Stomach (tissue), 9 donors: Measurements from ENCODE around the gene APBA3. TPM values are rescaled to one million over a fixed set of nuclear protein-coding genes. Genes with fewer than 3 reads are reported as not detected.
"Not testable (repeated sequence)": the region's sequence is repeated elsewhere in the genome, so short reads cannot be mapped to it uniquely, and the experiment has no call there.

Source experiments
- DNase-seq, 2 donors: peaks; one replicate each; pipeline versions ENCODE4 v3.0.0 to v3.0.0-alpha.2; 2013 to 2019
- H3K27ac ChIP-seq, 5 donors: fragments of 200-600 bp in 4 of 5; sonication (generic) in 4 of 5; one replicate each; pipeline ENCODE4 v1.5.1; 2013 to 2019; ENCODE audit warnings: mild to moderate bottlenecking in 1 of 5, moderate library complexity in 1 of 5
- H3K27me3 ChIP-seq, 3 donors: fragments of 200-600 bp; sonication (generic); one replicate each; pipeline ENCODE4 v1.5.1; 2017 to 2019; ENCODE audit warnings: mixed run types in 1 of 3
- H3K36me3 ChIP-seq, 4 donors: fragments of 200-600 bp; sonication (generic); 1 replicate in 3 of 4; 2 replicates in 1 of 4; pipeline ENCODE4 v1.5.1; 2016 to 2019
- H3K4me1 ChIP-seq, 4 donors: fragments of 200-600 bp; sonication (generic); one replicate each; pipeline ENCODE4 v1.5.1; 2016 to 2019
- H3K4me3 ChIP-seq, 4 donors: fragments of 200-600 bp; sonication (generic) in 3 of 4; one replicate each; pipeline ENCODE4 v1.5.1; 2016 to 2019; ENCODE audit warnings: mild to moderate bottlenecking in 1 of 4
- H3K9me3 ChIP-seq, 4 donors: fragments of 200-600 bp; sonication (generic); one replicate each; pipeline ENCODE4 v1.5.1; 2016 to 2019
- EP300 ChIP-seq: sonication (generic); formaldehyde crosslinking; IDR thresholded peaks from one replicate; pipeline ENCODE4 v1.6.1; 2017; ENCODE audit warnings: antibody characterized with exemption
- POLR2A ChIP-seq, 4 donors: fragments of 450-650 bp; IDR thresholded peaks; one replicate each; pipeline ENCODE4 v1.6.1; 2016; ENCODE audit warnings: antibody characterized with exemption in 4 of 4, control low read depth in 2 of 4, mild to moderate bottlenecking in 1 of 4, moderate library complexity in 1 of 4
- POLR2AphosphoS5 ChIP-seq, 3 donors: sonication (generic); formaldehyde crosslinking; IDR thresholded peaks; one replicate each; pipeline ENCODE4 v1.6.1; 2016; ENCODE audit warnings: antibody characterized with exemption in 3 of 3
- WGBS, 5 donors: extraction: QIAGEN DNeasy Blood & Tissue Kit in 3 of 5; methylation state at CpG; one replicate each; pipeline versions ENCODE4 v1.1.5 to v1.1.7; 2013 to 2018; 5-methylcytosine and 5-hydroxymethylcytosine counted together
- intact Hi-C: fragments of 100-400 bp; cut with DNase I; formaldehyde crosslinking; loops from one replicate; pipeline ENCODE4 v1.15.1; 2023; ENCODE audit warnings: low total_unique reads
- polyA plus RNA-seq, 3 donors: library from polyadenylated mRNA; stranded (reverse); fragments of 200-250 nt; gene quantifications; one replicate each; pipeline ENCODE4 v1.2.3, GENCODE V29; 2013
- total RNA-seq, 5 donors: library from RNA; depleted of rRNA; stranded (reverse); fragments of >200 nt; gene quantifications; one replicate each; pipeline versions ENCODE4 v1.1.0 to v1.2.3, GENCODE V29; 2014 to 2016
- TF ChIP-seq, protein P1 (sequence below), 7 experiments: fragments of 450-650 bp in 4 of 7; fragments of 200-600 bp in 3 of 7; sonication (generic) in 3 of 7; IDR thresholded peaks; one replicate each; pipeline ENCODE4 v1.5.1; 2016 to 2019; ENCODE audit warnings: antibody characterized with exemption in 7 of 7, control low read depth in 2 of 7, mild to moderate bottlenecking in 1 of 7
- donor health status: healthy with polysubstance abuse.
- donor health status: Bipolar disorder and iron deficiency.
- donor health status: healthy.

Gene APBA3
- total and polyA plus RNA-seq, 8 donors, result 9.4 to 111 (median 16.6) TPM

DNA sequence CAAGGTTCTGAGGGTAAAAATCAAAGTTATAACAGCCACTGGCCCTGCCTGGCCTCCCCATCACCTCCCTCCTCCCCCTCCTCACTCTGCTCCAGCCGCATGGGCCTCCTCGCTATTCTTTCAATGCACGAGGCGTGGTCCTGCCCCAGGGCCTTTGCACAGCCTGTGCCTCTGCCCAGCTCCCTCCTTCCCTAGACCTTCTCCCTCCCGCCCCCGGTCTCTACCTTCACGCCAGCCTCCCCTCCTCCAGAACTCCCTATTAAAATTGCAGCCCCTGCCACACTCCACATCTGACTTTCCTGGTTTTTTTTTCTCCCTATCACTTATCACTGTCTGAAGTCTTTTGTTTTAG, 7.2 kb upstream of the APBA3 start:
- WGBS, 5 donors, result 90 to 97% (median 94%) methylated on average over 7 of the region's 7 CpGs
- Histone ChIP-seq H3K4me3 (no peak overlapping the region), H3K4me1 (peaks cover under 1 to 15% (median 5%) of the 10 kb centered on the region in 4 donors), H3K27me3 (no peaks in the 10 kb centered on the region), H3K9me3 (no peaks in the 10 kb centered on the region), H3K27ac (no peak overlapping the region), H3K36me3 (peaks cover 35 to 56% (median 51%) of the 10 kb centered on the region in 4 donors)
- intact Hi-C loops, result no loop called here
- TF ChIP-seq POLR2A (IDR thresholded peaks at IDR 0.05) (no peak), POLR2AphosphoS5 (IDR thresholded peaks at IDR 0.05) (no peak), EP300 (no peak)
- TF ChIP-seq, protein P1, sequence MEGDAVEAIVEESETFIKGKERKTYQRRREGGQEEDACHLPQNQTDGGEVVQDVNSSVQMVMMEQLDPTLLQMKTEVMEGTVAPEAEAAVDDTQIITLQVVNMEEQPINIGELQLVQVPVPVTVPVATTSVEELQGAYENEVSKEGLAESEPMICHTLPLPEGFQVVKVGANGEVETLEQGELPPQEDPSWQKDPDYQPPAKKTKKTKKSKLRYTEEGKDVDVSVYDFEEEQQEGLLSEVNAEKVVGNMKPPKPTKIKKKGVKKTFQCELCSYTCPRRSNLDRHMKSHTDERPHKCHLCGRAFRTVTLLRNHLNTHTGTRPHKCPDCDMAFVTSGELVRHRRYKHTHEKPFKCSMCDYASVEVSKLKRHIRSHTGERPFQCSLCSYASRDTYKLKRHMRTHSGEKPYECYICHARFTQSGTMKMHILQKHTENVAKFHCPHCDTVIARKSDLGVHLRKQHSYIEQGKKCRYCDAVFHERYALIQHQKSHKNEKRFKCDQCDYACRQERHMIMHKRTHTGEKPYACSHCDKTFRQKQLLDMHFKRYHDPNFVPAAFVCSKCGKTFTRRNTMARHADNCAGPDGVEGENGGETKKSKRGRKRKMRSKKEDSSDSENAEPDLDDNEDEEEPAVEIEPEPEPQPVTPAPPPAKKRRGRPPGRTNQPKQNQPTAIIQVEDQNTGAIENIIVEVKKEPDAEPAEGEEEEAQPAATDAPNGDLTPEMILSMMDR (IDR thresholded peaks at IDR 0.05), result no peak
- DNase-seq, result no peak

DNA sequence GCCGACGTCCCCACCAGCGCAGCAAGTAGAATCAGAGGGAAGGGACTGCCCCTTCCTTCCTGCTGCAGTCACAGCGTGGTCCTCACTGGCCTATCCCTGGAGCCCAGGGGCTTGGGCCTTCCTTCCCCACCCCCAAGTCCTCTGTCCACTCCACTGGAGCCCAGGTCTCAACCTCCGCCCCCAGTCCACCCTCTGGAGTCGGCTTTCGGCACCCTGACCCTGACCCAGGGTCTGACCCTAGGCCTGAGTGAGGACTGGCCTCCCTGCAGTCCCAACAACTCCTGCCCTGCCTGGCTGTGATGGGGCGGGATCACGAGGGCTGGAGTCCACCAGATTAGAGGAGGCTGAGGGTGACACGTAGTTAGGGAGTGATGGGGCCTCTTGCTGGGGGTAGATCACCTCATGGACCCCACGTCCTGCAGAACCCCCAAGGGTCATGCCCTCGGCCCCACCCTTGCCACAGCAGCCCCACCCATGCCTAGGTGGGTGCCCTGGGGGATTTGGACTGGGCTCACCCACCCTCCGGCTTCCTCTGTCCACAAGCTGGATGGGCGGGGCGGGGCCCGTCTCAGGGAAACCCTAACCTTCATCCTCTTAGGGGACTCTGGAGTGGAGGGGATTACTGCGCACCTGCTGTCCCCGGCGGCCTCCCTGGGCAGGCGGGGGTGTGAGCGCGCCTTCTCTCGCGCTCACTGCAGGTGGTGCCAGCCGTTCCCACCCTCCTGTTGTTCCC, 6.7 kb upstream of the APBA3 start:
- 82 to 89% (median 86%) methylated on average over 23 to 25 of the region's 25 CpGs for WGBS, 5 donors
- intact Hi-C loops, result no loop called here
- H3K27ac ChIP-seq, result no peak overlapping the region

DNA sequence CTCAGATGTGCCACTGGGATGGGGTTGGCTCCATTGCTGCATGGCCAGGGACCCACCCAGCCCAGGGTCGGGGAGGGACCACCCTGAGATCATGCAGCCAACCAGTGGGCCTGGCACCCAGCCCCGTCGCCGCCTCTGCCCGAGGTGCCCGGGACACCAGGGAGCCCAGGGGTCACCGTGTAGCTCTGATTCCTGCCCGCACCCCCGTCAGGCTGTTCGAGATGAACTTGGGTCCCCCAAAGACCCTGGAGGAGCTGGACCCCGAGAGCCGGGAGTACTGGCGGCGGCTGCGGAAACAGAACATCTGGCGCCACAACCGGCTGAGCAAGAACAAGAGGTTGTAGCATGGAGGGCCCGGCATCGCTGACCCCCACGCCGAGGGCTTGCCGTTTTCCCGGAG, 5.6 kb upstream of the APBA3 start:
- H3K4me3 ChIP-seq, result no peak overlapping the region
- peaks cover 8 to 27% (median 15%) of the 10 kb centered on the region in 4 donors for H3K4me1 ChIP-seq
- WGBS, 5 donors, result 87 to 96% (median 94%) methylated on average over 14 to 23 of the region's 23 CpGs
- DNase-seq, result no peak
- no peak overlapping the region for H3K27ac ChIP-seq
- TF ChIP-seq, protein P1 (IDR thresholded peaks at IDR 0.05), result no peak
- no peaks in the 10 kb centered on the region for H3K9me3 ChIP-seq
- H3K27me3 ChIP-seq, result no peaks in the 10 kb centered on the region
- intact Hi-C loops, result no loop called here
- H3K36me3 ChIP-seq, result peaks cover 35 to 56% (median 51%) of the 10 kb centered on the region in 4 donors

More for the DNA sequence above, 6.7 kb upstream of the APBA3 start:
- H3K36me3 ChIP-seq, result peaks cover 35 to 56% (median 51%) of the 10 kb centered on the region in 4 donors
- no peaks in the 10 kb centered on the region for H3K27me3 ChIP-seq
- TF ChIP-seq, protein P1 (IDR thresholded peaks at IDR 0.05), result no peak
- no peak for TF ChIP-seq EP300
- no peak for TF ChIP-seq POLR2A (IDR thresholded peaks at IDR 0.05)
- no peak for TF ChIP-seq POLR2AphosphoS5 (IDR thresholded peaks at IDR 0.05)
- H3K4me3 ChIP-seq, result no peak overlapping the region
- H3K4me1 ChIP-seq, result peaks cover 6 to 21% (median 10%) of the 10 kb centered on the region in 4 donors
- DNase-seq, result no peak
- H3K9me3 ChIP-seq, result no peaks in the 10 kb centered on the region

DNA sequence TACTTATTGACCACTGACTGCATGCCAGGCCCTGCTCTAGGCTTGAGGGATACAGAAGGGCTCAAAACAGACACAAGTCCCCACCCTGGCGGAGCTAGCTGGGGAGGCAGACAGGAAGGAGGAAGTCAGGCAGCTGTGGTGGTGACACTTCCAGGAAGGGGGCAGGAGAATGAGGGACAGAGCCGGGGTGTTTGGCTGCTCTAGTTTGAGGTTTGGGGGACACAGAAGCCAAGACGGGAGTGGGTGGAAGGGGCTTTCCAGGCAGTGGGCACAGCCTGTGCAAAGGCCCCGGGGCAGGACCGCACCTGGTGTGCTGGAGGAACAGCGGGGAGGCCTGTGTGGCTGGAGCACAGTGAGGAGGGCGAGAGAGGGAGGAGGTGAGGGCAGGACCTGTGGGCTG, 5.0 kb upstream of the APBA3 start:
- intact Hi-C loops, result no loop called here
- Histone ChIP-seq H3K4me3 (no peak overlapping the region), H3K4me1 (peaks cover 12 to 32% (median 20%) of the 10 kb centered on the region in 4 donors), H3K27me3 (no peaks in the 10 kb centered on the region), H3K36me3 (peaks cover 35 to 56% (median 51%) of the 10 kb centered on the region in 4 donors), H3K27ac (no peak overlapping the region), H3K9me3 (no peaks in the 10 kb centered on the region)
- no peak for DNase-seq
- TF ChIP-seq POLR2AphosphoS5 (IDR thresholded peaks at IDR 0.05) (no peak), POLR2A (IDR thresholded peaks at IDR 0.05) (no peak), EP300 (no peak)
- TF ChIP-seq, protein P1 (IDR thresholded peaks at IDR 0.05), result no peak
- WGBS, 5 donors, result 81 to 87% (median 84%) methylated on average over 7 of the region's 7 CpGs

DNA sequence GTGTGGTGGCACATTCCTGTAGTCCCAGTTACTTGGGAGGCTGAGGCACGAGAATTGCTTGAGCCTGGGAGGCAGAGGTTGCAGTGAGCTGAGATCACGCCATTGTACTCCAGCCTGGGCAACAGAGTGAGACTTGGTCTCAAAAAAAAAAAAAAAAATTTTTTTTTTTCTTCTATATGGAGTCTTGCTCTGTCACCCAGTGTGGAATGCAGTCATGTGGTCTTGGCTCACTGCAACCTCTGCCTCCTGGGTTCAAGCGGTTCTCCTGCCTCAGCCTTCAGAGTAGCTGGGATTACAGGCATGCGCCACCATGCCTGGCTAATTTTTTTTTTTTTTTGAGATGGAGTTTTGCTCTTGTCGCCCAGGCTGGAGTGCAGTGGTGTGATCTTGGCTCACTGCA, 4.3 kb upstream of the APBA3 start:
- intact Hi-C loops, H3K4me3 ChIP-seq, H3K27me3 ChIP-seq, H3K27ac ChIP-seq, H3K9me3 ChIP-seq, DNase-seq: not testable (repeated sequence)
- WGBS, 5 donors, result 90 to 97% (median 96%) methylated on average over 5 of the region's 5 CpGs
- Histone ChIP-seq H3K36me3 (peaks cover 35 to 56% (median 51%) of the 10 kb centered on the region in 4 donors), H3K4me1 (peaks cover 12 to 37% (median 24%) of the 10 kb centered on the region in 4 donors)
